ENCODE measurements around the gene CDC42BPG.

DNA sequence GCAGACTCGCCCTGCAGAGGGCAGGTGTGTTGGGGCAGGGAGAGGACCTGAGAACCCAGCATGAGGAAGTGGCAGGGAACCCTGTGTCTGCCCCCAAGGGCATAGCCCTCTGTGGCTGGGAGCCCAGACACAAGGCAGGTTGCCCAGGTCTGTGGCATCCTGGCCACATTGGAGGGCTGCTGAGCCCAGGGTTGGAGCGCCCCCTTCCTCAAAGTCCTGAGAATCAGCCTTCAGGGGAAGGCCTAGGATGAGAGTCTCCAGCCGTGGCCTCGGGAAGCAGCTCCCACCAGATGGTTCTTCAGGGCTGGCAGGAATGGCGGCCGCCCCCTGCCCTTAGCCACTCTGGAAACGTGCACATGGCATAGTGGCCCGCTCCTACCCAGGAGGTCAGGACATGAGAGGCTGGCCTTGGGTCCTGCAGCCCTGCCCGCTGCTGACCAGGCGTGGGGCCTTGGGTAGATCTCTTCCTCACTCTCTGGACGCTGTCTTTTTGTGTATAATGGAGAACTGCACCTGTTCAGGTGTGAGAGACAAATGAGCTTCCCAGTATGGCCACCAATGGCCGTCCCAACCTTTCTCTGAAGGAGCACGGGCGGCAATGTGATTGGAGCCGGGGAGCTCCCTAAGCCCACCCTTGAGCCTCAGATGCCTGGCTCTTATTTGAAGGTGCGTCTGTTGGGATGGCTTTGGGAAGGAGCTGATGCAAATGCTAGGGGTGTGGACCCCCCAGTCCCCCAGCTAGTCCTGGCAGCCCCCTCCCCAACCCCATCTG is 4.6 kb upstream of the CDC42BPG start:
- no peak for TF ChIP-seq POLR2A (IDR thresholded peaks at IDR 0.05)
- TF ChIP-seq, protein P1, sequence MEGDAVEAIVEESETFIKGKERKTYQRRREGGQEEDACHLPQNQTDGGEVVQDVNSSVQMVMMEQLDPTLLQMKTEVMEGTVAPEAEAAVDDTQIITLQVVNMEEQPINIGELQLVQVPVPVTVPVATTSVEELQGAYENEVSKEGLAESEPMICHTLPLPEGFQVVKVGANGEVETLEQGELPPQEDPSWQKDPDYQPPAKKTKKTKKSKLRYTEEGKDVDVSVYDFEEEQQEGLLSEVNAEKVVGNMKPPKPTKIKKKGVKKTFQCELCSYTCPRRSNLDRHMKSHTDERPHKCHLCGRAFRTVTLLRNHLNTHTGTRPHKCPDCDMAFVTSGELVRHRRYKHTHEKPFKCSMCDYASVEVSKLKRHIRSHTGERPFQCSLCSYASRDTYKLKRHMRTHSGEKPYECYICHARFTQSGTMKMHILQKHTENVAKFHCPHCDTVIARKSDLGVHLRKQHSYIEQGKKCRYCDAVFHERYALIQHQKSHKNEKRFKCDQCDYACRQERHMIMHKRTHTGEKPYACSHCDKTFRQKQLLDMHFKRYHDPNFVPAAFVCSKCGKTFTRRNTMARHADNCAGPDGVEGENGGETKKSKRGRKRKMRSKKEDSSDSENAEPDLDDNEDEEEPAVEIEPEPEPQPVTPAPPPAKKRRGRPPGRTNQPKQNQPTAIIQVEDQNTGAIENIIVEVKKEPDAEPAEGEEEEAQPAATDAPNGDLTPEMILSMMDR (IDR thresholded peaks at IDR 0.05), result no peak
